ENCODE data around the gene KIRREL3. TPM values are rescaled to one million over a fixed set of nuclear protein-coding genes. Genes with fewer than 3 reads are reported as not detected.

The KIRREL3 gene
- total and polyA plus RNA-seq, 2 of the 8 experiments (the other 6 are each of a cell fraction or from before 2014, with no cell fraction given), result 0.29 to 0.32 TPM

DNA sequence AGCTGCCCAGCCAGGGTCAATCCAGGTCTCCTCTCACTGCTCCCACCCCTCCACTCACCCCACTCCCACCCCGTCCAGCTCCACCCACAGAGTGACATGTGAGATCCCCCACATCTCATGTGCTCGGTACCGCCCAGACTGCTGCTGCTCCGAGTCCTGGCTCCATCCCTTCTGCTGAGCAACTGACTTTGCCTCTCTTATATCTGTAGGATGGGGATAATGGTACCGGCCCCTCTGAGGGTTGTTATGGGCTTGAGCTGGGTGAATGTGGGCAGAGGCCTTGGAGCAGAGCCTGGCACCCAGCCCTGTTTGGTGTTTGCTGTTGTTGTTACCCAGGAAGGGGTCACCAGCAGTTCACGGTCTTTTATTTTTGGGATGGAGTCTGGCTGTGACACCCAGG lies 568.0 kb downstream of the KIRREL3 start:
- DNase-seq (ENCODE audit: low read depth in 1 of 2, low spot score in 2 of 2) (no peak), FAIRE-seq (no peak)
- Histone ChIP-seq H2AFZ (ENCODE audit: low read length) (no peak overlapping the region), H3K18ac (ENCODE audit: extremely low read depth, low read length) (no peak overlapping the region), H4K5ac (ENCODE audit: insufficient read length, low read depth, low read length) (no peak overlapping the region), H4K8ac (ENCODE audit: extremely low read depth, insufficient read depth, low read length) (no peak overlapping the region), H3K4me3 (ENCODE audit: extremely low read depth in 1 of 4, insufficient read depth in 2 of 4, low read depth in 3 of 4, low read length in 4 of 4) (no peak overlapping the region), H2AK5ac (ENCODE audit: low read depth, low read length) (no peak overlapping the region), H2BK15ac (ENCODE audit: low read length) (no peak overlapping the region), H3K23me2 (ENCODE audit: low read depth, low read length) (0 out of 2 replicates have a peak, but pooled peaks cover under 1% of the 10 kb centered on the region), H3K9me3 (ENCODE audit: insufficient read depth in 2 of 2, low read depth in 1 of 2, low read length in 1 of 2) (no peaks in the 10 kb centered on the region), H4K20me1 (replicated peaks in 1 of 2; ENCODE audit: control insufficient read depth in 1 of 2, insufficient read depth in 2 of 2, low read length in 2 of 2) (peaks cover 0 to 2% of the 10 kb centered on the region in 2 experiments), H3K36me3 (ENCODE audit: control insufficient read depth in 2 of 4, insufficient read depth in 4 of 4, low read length in 3 of 4) (no peaks in the 10 kb centered on the region), H3K56ac (replicated peaks; ENCODE audit: insufficient read length, low read depth, low read length) (no peak overlapping the region), H3K14ac (ENCODE audit: insufficient read length) (no peak overlapping the region), H3K4ac (replicated peaks; ENCODE audit: insufficient read length, low read depth, low read length) (no peak overlapping the region), H2BK12ac (ENCODE audit: low read depth, low read length) (no peak overlapping the region), H2BK5ac (ENCODE audit: low read depth, low read length) (no peak overlapping the region), H2BK120ac (replicated peaks; ENCODE audit: low read depth, low read length) (no peak overlapping the region), H3K27ac (ENCODE audit: low read depth, low read length) (no peak overlapping the region), H3K23ac (ENCODE audit: insufficient read length) (no peak overlapping the region), H4K91ac (replicated peaks; ENCODE audit: insufficient read length, low read length) (no peak overlapping the region), H3K27me3 (replicated peaks in 1 of 4; ENCODE audit: control insufficient read depth in 3 of 4, extremely low read depth in 1 of 4, insufficient read depth in 3 of 4, low read length in 3 of 4) (no peaks in the 10 kb centered on the region), H3K4me2 (ENCODE audit: insufficient read depth in 1 of 2, low read depth in 2 of 2, low read length in 2 of 2) (no peak overlapping the region), H3K9ac (replicated peaks in 1 of 4; ENCODE audit: extremely low read depth in 1 of 4, low read depth in 3 of 4, low read length in 3 of 4) (no peak overlapping the region), H3K4me1 (replicated peaks in 1 of 4; ENCODE audit: control insufficient read depth in 3 of 4, insufficient read depth in 4 of 4, low read length in 3 of 4) (peaks cover 0 to 18% (median 6%) of the 10 kb centered on the region in 4 experiments; a peak in 5 of 7 replicates), H3K79me2 (ENCODE audit: control insufficient read depth in 1 of 2, insufficient read depth in 2 of 2, low read length in 2 of 2) (no peaks in the 10 kb centered on the region; a peak in 1 of 4 replicates), H3K79me1 (ENCODE audit: low read depth, low read length) (no peaks in the 10 kb centered on the region; the same call in 1 of the 2 replicates), H2BK20ac (ENCODE audit: low read length) (no peak overlapping the region)
- CTCF ChIA-PET (ENCODE audit: partially characterized antibody), result interaction anchor here (0.7 to 6.5 kb wide), 12 partner anchors 9 to 283 kb away, joined by 3 to 31 read pairs (median 4); no protein-coding TSS in a partner anchor
- POLR2A ChIA-PET (ENCODE audit: partially characterized antibody), result interaction anchor here (1.8 to 2.0 kb wide), 2 partner anchors 10 to 16 kb away, joined by 6 read pairs; no protein-coding TSS in a partner anchor
- 84% methylated on average over 6 of the region's 6 CpGs; no CpG with 5 or more reads in 1 of the 2 experiments for WGBS, 2 experiments (ENCODE audit: extremely low coverage in 1 of 2, insufficient coverage in 1 of 2, insufficient read length in 1 of 2, insufficient replicate concordance in 2 of 2, low coverage in 1 of 2, low lambda C conversion rate in 2 of 2, missing lambda C conversion rate in 1 of 2)
- no peak for TF ChIP-seq SIX5 (IDR thresholded peaks at IDR 0.05; ENCODE audit: low read depth, low read length)
- no peak for TF ChIP-seq JUN (IDR thresholded peaks at IDR 0.05; ENCODE audit: low read depth, low read length)
- TF ChIP-seq CTBP2 (IDR thresholded peaks at IDR 0.05; ENCODE audit: borderline replicate concordance, insufficient read depth, insufficient read length, low read length), result no peak
- TF ChIP-seq, protein P1, sequence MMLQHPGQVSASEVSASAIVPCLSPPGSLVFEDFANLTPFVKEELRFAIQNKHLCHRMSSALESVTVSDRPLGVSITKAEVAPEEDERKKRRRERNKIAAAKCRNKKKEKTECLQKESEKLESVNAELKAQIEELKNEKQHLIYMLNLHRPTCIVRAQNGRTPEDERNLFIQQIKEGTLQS (IDR thresholded peaks at IDR 0.05; ENCODE audit: insufficient read depth, low read depth, low read length), result no peak
- TF ChIP-seq, protein P2, sequence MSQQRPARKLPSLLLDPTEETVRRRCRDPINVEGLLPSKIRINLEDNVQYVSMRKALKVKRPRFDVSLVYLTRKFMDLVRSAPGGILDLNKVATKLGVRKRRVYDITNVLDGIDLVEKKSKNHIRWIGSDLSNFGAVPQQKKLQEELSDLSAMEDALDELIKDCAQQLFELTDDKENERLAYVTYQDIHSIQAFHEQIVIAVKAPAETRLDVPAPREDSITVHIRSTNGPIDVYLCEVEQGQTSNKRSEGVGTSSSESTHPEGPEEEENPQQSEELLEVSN (IDR thresholded peaks at IDR 0.05), result no peak
- no peak for TF ChIP-seq SP4 (IDR thresholded peaks at IDR 0.05; ENCODE audit: low read length)

All from H1 (cell line).